GM18867 (cell line): ENCODE data around the gene ANKRD7.

Experiments
- ATAC-seq: cut with Tn5 transposase; IDR thresholded peaks from one replicate; pipeline ENCODE4 v1.9.1; 2021; ENCODE audit warnings: mild to moderate bottlenecking, moderate library complexity; ENCODE audit not compliant: unreplicated experiment

ANKRD7 gene, protein sequence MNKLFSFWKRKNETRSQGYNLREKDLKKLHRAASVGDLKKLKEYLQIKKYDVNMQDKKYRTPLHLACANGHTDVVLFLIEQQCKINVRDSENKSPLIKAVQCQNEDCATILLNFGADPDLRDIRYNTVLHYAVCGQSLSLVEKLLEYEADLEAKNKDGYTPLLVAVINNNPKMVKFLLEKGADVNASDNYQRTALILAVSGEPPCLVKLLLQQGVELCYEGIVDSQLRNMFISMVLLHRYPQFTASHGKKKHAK

DNA sequence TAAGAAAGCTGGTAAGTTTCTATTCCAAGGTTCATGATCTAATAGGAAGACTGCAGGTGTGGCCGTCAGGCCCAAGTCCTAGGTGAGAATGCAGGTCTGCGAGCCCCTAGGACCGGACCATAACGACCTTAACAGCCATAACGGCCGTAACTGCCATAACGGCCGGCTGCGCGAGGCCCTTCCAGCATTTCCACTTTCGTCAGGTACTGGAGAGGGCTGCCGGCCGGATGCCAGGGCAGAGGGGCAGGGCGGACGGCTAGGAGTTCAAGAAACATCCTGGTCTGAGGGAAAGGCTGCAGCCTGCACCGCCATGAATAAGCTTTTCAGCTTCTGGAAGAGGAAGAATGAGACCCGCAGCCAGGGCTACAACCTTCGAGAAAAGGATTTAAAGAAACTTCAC, at the start of gene ANKRD7:
TSS of gene ANKRD7 (plus strand) at position 184 of the 400 bp plus-strand sequence. CDS start at position 311, 127 bp downstream.
- no peak for ATAC-seq

DNA sequence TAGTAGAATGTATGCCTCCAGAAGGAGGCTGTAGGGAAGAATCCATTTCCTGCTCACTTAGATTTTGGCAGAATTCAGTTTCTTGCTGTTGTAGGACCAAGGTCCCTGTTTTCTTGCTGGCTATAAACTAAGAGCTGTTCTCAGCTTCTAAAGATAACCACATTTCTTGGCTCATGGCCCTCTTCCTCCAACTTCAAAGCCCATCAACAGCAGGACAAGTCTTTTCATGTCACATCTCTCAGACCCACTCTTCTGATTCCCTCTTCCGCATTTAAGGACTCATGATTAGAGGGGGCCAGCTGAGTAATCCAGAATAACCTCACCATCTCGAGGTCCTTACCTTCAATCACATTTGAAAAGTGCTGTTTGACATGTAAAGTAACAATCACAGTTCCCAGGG, 48.8 kb upstream of the ANKRD7 start:
- no peak for ATAC-seq

DNA sequence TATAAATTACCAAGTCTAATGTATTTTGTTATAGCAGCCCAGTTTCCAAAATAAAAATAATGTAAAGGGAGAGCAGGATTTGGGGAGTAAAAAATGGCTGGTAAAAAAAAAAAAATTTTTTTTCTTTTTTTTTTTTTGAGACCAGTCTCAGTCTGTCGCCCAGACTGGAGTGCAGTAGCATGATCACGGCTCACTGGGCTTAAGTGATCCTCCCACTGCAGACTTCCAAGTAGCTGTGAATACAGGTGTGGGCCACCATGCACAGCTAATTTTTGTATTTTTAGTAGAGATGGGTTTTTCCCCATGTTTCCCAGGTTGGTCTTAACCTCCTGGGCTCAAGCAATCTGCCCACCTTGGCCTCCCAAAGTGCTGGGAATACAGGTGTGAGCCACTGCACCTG, 45.3 kb upstream of the ANKRD7 start:
- no peak for ATAC-seq

DNA sequence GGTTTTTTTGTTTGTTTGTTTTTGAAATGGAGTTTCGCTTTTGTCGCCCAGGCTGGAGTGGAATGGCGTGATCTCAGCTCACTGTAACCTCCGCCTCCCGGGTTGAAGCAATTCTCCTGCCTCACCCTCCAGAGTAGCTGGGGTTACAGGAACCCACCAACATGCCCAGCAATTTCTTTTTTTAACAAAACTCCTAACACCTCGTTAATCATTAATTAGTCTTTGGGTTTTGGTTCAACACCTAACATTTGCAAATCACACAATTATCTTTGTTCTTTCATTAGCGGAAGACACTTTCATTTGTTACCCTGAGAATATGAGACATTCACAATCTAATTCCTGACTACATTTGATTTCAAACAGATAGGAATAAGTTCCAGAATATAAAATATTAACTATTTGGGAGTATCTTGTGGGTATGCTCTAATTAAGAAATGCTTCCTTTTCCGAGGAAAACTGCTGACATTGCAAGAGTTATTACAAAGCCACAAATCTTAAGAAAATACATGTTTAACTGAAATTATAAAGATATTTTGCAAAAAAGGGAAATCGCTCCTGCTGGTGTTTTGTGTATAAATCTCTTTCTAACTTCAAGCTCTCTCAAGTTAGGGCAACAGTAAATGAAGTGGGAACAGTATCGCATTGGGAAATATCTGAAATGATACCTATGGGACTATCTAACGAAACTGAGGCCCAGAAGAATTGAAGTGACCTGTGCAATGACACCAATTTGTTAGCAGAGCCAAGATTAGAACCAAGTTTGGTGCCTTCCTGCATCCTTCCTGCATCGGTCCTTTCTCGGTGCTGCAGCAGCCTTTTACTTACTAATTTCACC, 41.7 kb upstream of the ANKRD7 start:
- no peak for ATAC-seq

DNA sequence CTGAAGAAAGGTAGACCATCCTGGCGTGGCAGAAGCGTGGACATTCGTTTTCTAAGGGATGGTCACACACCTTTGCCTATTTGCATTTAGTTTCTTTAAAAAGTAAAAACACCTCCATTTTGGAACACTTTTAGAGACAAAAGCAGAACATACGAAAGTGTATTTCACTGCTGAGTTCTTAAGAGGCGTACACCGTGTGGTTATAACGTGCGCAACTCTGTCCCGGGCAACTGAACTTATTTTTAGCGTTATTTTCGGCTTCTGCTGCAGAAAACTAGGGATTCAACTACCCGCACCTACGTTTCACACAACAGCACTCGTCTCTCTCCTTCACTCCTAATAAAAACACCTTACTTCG, 41.1 kb upstream of the ANKRD7 start:
- peak; percentile 10 for ATAC-seq

DNA sequence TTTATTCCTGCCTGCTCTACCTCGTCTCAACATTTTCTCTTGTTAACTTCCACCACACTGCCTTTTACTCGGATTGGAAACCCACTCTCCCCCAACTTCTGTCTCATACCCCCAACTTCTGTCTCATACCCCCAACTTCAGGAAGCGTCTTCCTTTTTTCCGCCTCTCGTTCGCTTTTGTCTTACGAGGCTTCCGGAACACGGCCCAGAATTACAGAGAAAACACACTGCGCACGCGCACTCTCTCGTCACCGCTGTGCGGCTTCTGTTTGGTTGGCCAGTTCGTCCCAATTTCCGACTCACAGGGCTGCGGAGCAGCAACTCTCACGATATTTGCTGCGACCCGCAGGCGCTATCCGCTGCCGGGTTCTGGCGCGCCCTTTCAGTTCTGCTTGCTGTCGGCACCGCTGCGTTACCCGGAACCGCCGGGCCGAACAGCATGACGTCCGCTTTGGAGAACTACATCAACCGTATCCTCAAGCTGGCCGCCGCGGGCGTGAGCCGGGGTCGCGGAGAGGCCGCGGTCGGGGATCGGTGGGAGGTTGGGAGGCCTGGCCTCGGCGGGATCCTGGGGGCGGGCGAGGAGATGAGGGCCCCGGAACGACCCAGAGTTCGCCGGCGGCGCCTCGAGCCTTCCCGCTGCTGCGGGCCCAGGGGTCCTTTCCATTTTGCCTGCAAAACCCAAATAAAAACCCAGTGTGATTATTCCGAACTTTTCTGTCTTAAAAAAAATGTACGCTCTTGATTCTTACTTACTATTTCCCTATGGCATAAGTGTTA, 40.5 kb upstream of the ANKRD7 start, which contains the start of gene LSM8:
TSS of gene LSM8 (plus strand) at position 379 of the 779 bp plus-strand sequence. CDS start at position 439, 60 bp downstream.
- ATAC-seq, result peak; percentile 98

DNA sequence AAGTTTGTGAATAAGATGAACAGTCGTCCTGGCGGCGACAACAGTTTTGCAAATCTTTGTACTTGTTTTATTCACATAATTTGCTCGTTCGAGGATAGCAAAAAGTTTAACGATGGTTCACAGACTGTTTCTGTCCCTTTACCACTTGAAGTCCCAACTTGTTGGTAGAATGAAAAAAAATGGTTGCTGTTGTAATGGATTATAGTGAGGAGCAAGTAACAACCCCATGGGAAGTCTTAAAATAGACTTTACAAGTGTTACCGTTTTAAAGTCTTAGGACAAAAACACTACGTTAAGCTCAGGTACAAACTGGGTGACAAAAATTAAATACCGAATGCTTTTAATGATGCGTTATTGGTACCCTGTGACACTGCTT, 40.0 kb upstream of the ANKRD7 start:
- no peak for ATAC-seq

DNA sequence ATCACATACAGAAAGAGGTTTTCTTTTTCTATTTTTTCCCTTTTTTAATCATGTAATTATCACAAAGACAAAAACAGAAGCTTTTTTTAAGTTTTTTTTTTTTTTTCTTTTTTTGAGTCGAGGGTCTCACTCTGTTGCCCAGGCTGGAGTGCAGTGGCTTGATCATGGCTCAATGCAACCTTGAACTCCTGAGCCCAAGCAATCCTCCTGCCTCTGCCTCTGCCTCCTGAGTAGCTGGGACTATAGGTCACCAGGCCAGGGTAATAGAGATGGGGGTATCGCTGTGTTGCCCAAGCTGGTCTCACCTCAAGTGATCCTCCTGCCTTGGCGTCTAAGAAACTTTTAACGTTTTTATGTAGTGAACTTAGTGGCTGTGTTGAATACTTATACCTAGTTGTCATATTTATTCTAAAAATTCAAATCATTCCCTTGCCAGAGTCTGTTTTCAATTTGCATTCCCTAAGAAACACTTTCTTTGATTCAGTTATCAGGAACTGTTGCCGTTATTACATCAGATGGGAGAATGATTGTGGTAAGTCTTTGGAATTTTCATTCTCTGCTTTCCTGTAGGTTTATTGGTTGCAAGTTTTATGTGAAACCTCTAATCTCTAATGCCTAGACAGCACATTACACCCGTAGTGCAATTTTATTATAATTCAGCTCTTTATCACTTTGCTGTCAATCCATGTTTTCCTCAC, 39.2 kb upstream of the ANKRD7 start:
- ATAC-seq, result no peak

DNA sequence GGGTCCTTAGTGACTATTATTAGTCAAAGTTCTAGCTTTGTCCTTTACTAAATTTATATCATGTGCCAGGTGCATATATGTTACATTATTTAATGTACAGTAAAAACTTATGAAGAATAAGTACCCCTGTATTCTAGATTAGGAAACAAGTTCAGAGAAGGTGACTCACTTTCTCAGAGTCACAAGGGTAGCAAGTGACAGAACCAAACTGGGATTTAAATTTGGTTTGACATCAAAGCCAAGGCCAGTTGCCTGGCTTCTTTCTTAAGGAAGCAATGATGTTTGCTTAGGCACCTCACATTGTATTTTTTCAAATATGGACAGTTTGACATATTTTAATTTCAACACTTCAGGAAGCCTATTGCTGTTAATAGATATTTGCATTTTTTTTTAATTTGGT, 38.0 kb upstream of the ANKRD7 start:
- no peak for ATAC-seq

DNA sequence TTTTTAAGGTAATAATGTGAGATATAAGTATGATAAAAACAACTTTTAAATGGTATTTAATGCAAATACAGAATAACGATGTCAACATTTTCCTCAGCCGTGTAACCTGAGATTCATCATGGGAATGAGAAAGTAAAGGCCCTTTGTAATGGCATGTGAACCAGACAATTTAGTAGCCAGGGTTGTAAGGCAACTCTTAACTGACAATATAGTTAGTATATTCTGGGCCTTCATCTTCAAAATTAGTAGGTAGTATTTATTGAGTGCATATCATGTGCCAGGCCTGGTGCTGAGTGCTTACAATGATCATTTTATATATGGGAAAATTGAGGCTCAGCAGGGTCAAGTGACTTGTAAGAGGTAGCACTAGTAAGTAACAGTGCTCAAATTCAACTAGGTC, 29.9 kb upstream of the ANKRD7 start:
- no peak for ATAC-seq

DNA sequence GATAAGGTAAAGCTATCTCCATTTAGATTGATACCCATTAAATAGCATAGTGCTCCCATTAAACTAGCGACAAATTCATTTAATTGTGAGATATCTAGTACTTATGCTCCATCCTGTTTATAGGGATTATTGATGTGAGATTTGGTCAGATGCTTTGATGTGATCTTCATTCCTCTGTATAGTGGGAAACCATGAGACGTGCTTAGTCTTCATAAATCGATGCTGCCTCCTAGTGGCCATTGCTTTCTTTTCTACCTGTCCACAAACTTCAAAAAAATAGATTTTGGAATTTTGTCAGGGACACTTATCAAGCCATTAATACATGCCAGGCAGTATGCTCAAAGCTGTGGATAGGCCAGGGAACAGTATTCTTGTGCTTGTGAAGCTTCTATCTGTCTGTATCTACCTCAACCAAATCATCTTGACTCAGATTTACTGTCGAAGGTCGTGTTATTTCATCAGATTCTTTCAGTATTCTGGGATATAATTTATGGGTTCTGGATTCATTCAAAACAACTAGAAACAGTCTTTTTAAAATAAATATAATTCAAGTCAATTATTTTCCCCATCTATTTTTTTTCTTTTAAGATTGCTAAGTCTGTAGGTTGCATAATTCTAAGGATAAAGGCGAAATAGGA, 28.5 kb upstream of the ANKRD7 start:
- peak; percentile 76 for ATAC-seq

DNA sequence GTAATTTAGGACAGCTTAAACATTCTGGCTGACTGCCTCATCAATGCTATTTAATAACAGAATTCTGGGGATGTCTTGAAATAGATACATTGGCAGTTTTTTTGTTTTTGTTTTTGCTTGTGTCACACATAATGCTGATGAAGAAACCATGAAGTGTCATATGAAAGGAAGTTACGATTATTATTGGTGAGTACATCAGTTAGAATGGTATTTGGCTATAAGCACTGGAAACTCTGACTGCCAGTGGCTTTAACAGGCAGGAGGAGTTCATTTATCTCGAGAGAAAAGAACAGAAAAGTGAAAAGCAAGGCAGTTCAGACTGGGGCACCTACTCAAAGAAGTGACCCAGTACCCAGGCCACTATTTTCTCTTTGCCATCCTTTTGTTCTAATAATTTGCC, 22.4 kb upstream of the ANKRD7 start:
- no peak for ATAC-seq

DNA sequence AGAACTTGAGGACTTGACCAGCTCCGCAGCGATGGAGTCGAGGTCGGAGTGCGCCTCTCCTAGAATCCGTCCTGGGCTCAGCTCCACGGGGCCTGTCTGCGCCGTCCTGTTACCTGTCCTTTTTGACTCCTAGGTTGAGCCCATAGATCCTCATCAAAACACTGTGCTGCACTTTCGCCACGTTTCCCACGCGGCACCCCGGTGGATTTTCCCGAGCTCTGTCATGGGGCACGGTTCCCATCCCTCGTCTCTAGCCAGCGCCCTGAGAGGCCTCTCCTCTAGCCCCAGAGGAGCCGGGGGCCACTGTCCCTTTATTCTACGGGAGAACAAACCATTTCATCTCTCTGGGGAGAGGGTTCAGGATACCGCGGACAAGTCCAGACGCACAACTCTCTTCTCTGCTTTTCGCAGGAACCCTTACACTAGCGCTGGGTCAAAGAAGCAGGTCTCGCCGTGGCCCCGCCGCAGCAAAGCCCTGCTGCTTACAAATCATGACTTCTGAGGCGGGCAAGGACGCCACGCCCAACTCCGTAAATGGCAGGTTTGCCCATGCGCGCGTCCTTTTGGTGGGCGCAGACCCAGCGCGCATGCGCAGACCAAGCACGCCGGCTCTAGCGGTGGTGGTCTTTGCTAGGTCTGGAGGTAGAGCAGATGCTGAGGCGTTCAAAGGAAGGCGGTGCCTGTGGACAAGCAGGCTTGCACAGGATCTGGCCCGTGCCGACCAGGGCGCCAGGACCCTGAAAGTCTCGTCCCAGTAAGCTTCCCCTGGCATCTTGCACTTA, 10.3 kb upstream of the ANKRD7 start:
- peak; percentile 98 for ATAC-seq

DNA sequence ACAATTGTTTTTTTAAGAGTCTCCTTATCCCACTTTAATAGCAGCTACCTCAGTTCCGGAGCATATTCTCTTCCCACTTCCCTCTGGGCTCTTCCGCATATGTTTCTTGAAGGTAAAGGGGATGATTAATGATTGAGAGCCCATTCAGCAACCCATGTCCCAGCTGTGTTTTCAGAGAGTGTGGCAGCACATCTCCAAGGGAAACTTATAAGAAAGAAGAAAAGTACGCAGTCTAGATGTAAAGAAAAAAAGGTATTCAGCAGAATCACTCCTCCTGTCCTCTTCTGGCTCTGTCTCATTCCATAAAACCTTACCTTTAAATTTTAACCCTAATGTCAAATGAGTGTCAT, 9.7 kb upstream of the ANKRD7 start:
- peak; percentile 17 for ATAC-seq

DNA sequence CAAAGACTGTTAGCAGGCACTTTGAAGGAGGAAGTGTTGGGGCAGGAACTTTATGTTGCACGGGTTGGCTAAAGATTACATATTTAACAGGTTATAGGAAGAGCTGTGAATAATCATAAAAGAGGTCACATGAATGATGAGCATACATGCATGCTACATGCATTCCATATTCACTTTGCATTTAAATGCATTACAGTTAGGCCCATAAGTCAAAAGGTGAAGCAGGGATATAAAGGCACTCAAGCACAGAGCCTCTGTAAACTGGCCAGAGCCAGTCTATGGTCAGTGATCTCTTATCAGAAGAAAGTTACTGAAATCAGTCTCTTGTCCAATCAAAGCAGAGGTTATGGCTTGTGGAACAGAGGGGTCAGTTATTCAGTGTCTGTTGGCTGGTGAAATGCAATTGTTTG, 7.3 kb upstream of the ANKRD7 start:
- no peak for ATAC-seq

DNA sequence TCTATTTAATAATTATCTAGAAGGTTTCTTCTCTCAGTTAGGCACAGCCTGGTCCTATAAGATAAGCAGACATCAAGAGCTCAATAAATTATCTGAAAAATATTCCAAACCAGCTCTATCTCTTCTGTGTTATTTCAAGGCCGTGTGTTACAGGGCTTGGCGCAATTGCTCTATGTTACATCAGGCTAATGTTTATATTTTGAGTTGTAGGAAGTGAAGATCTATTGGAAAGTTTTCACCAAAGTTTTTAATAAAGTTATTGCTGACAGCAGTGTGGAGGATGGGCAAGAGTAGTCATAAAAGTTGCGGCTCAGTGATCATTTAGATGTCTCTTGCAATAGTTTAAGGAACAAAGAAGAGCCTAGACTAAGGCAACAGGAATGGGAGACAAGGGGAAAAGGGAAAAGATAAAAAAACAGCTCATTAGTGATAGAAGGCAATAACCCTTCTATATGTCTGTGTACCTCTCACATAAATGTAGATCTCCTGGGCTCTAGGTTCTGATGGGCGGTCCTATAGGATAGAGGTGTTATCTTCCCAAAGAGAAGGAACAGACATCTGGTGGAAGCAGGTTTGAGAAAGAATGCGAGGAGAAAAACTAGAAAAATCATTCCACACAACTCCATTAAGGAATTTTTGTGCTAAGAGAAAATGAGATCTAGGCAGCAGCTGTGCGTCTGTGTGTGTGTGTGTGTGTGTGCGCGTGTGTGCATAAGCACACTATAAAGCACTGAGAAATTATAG, 5.9 kb upstream of the ANKRD7 start:
- no peak for ATAC-seq

DNA sequence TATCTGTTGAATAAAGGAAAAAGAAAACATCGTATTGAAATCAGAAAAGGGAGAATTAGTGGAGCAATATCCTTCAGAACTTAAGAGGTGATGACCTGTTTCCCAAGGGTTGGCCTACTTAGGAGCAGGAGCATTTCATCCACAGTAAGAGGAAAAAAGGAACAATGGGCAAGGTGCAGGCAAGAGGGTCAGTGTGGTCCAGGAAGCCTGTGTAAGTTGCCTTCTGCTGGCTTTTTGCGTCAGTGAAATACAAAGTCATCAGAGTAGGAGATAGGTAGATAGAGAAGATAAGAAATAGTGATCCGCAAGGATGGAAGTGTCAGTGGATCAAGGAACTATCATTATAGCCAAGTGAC, 5.4 kb upstream of the ANKRD7 start:
- no peak for ATAC-seq

DNA sequence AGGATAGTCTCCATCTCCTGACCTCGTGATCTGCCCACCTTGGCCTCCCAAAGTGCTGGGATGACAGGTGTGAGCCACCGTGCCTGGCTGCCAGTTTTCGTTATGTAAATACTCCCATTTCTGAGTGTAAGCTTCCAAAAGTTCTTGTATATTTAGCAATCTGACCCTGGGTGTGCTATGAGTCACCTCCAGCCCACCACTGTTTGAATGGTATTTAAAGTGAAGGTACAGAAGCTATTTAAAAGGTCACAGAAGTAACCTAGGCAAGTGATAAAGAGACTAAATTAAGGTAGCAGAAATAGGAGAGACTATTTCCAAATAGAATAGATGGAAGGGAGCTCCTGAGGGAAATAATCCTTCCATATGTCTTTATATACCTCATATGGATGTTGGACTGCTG, 3.9 kb upstream of the ANKRD7 start:
- no peak for ATAC-seq

DNA sequence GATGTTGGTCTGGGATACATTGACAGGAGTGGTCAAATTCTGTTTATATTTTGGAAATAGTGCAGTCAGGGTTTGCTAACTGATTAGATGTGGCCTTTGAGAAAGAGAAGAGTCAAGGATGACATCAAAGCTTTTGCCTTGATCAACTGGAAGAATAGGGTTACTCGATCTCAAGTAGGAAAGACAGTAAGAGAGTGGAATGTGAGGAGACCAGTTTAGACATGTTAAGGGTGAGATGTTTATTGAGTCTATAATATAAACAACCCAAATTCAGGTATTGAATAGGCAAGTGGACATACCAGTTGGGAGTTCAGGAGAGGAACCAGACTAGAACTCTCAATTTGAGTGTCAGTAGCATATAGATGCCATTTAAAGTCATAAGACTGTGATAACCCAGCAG, 1.9 kb upstream of the ANKRD7 start:
- ATAC-seq, result no peak
